Loucy (cell line): Measurements from ENCODE around the gene ELMO1.

Experiments used
- CTCF ChIP-seq: fragments of 200-600 bp; sonication (generic); conservative IDR thresholded peaks from 2 replicates; pipeline ENCODE4 v1.5.1; 2014; ENCODE audit warnings: mild to moderate bottlenecking, antibody characterized with exemption, low read length
- EZH2phosphoT487 ChIP-seq: fragments of 200-600 bp; IDR thresholded peaks from 2 replicates; pipeline ENCODE4 v1.6.1; 2018; ENCODE audit warnings: antibody characterized with exemption, mild to moderate bottlenecking, moderate library complexity, borderline replicate concordance

- TF ChIP-seq CTCF (no peak), EZH2phosphoT487 (no peak)
Measured at GRCh38 chr7:37084303-37084702, 364.4 kb downstream of the ELMO1 start.
